Peyer's patch (tissue), 4 donors: ENCODE data around the gene MMP28.

Experiments
- CTCF ChIP-seq, 6 experiments: fragments of 450-650 bp in 4 of 6; fragments of 200-600 bp in 2 of 6; sonication (generic) in 1 of 6; IDR thresholded peaks; one replicate each; pipeline ENCODE4 v1.5.1; 2017 to 2019; ENCODE audit warnings: antibody characterized with exemption in 6 of 6, mild to moderate bottlenecking in 3 of 6, moderate library complexity in 1 of 6
- POLR2A ChIP-seq, 2 donors: fragments of 450-650 bp; IDR thresholded peaks; one replicate each; pipeline ENCODE4 v1.5.1; 2017; ENCODE audit warnings: antibody characterized with exemption in 2 of 2, mild to moderate bottlenecking in 2 of 2, moderate library complexity in 2 of 2

DNA sequence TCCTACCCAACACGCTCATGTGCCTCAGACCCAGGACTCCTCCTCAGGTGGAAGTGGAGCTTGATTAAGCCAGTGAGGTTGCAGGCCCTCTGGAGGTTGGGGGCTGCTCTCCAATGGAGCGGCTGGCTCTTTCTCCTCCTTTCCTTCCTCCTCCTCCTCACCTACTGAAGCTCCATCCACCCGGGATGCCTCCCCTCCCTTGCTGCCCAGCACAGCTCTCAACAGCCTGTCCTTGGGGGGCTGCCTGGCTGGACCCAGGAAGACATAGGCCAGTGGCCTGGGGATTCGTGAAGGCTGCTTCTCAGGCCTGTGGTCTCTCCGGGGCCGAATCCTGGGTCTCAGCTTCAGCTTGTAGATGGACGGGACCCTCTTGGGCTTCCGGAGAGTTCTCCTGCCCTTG lies 50.6 kb downstream of the MMP28 start:
- TF ChIP-seq POLR2A (IDR thresholded peaks at IDR 0.05) = no peak
- no peak for TF ChIP-seq CTCF (IDR thresholded peaks at IDR 0.05)
